ENCODE measurements around the gene CCDC180.

DNA sequence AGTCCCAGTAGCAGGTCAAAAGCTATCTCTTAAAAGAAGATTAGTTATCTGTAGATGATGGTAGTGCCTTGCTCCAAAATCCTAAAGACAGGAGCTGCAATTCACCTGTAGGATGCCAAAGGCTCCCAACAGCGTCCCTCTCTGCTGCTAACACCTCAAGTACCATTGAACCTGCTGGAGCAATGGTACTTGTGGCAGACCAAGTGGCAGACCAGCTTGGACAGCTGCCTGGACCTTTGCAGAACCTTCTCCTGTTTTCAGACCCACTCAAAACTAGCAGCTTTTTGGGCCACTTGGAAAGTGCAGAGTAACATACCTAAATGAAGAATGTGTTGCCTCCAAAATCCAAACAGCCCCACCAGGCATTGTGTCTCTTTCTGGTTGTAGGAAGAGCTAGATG lies 6.9 kb upstream of the CCDC180 start:
- TF ChIP-seq, protein P1, sequence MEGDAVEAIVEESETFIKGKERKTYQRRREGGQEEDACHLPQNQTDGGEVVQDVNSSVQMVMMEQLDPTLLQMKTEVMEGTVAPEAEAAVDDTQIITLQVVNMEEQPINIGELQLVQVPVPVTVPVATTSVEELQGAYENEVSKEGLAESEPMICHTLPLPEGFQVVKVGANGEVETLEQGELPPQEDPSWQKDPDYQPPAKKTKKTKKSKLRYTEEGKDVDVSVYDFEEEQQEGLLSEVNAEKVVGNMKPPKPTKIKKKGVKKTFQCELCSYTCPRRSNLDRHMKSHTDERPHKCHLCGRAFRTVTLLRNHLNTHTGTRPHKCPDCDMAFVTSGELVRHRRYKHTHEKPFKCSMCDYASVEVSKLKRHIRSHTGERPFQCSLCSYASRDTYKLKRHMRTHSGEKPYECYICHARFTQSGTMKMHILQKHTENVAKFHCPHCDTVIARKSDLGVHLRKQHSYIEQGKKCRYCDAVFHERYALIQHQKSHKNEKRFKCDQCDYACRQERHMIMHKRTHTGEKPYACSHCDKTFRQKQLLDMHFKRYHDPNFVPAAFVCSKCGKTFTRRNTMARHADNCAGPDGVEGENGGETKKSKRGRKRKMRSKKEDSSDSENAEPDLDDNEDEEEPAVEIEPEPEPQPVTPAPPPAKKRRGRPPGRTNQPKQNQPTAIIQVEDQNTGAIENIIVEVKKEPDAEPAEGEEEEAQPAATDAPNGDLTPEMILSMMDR (IDR thresholded peaks at IDR 0.05; ENCODE audit: low read length), result no peak
- no peak for TF ChIP-seq EZH2 (IDR thresholded peaks at IDR 0.05; ENCODE audit: borderline replicate concordance, low read length)

All from OCI-LY1 (cell line).